ENCODE measurements around the gene PDGFA.

DNA sequence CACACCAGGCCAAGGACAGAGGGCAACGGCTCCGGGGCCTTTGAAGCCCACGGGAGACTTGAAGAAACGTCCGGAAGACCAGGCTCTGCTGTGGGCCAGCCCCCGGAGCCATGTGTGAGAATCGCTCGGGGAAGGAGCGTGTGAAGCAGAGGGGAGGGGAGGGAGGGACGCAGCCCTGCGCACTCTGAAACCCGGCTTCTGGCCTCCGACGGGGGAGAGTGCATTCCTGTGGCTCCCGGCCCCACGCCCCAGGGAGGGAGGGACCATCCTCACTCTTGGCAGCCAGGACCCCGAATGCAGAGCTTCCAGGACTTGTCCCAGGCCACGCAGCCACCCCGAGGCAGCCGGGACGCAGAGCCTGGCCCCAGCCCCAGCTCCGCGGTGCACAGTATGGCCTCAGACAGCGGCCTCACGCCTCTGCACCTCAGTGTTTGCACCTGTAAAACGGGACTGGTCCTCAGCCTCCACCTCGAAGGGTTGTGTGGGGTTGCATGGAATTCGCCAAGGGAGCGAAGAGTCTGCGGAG is 67.4 kb downstream of the PDGFA start:
- TF ChIP-seq EZH2 (IDR thresholded peaks at IDR 0.05; ENCODE audit: low read length, unreplicated experiment): no peak
- TF ChIP-seq, protein P1, sequence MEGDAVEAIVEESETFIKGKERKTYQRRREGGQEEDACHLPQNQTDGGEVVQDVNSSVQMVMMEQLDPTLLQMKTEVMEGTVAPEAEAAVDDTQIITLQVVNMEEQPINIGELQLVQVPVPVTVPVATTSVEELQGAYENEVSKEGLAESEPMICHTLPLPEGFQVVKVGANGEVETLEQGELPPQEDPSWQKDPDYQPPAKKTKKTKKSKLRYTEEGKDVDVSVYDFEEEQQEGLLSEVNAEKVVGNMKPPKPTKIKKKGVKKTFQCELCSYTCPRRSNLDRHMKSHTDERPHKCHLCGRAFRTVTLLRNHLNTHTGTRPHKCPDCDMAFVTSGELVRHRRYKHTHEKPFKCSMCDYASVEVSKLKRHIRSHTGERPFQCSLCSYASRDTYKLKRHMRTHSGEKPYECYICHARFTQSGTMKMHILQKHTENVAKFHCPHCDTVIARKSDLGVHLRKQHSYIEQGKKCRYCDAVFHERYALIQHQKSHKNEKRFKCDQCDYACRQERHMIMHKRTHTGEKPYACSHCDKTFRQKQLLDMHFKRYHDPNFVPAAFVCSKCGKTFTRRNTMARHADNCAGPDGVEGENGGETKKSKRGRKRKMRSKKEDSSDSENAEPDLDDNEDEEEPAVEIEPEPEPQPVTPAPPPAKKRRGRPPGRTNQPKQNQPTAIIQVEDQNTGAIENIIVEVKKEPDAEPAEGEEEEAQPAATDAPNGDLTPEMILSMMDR (conservative IDR thresholded peaks at IDR 0.05; ENCODE audit: low read depth, low read length): no peak

All from PC-3 (cell line).